HepG2 (cell line): ENCODE data around the gene TUBA4B. TPM values are rescaled to one million over a fixed set of nuclear protein-coding genes. Genes with fewer than 3 reads are reported as not detected.

Experiments
- ATRX ChIP-seq: sonication (generic); formaldehyde crosslinking; IDR thresholded peaks from 2 replicates; pipeline ENCODE4 v1.4.0; 2020; ENCODE audit warnings: missing genetic modification reagents, borderline replicate concordance
- DNMT1 ChIP-seq: sonication (generic); formaldehyde crosslinking; IDR thresholded peaks from 2 replicates; pipeline ENCODE4 v1.5.1; 2020; ENCODE audit warnings: mild to moderate bottlenecking, missing genetic modification reagents
- ETV5 ChIP-seq: IDR thresholded peaks from 2 replicates; pipeline ENCODE4 v1.6.1; 2018; ENCODE audit warnings: missing biosample characterization, missing genetic modification reagents, inconsistent platforms, borderline replicate concordance
- FOXK1 ChIP-seq: sonication (generic); formaldehyde crosslinking; IDR thresholded peaks from 2 replicates; pipeline ENCODE4 v1.4.0; 2020; ENCODE audit warnings: low read depth, missing genetic modification reagents, borderline replicate concordance
- FOXP1 ChIP-seq, 2 experiments: fragments of 450-650 bp in 1 of 2; IDR thresholded peaks; 2 replicates each; pipeline ENCODE4 v1.6.1; 2017 to 2018; ENCODE audit warnings: antibody characterized with exemption in 1 of 2
- MEIS1 ChIP-seq: sonication (generic); formaldehyde crosslinking; IDR thresholded peaks from 2 replicates; pipeline ENCODE4 v1.9.0; 2021; ENCODE audit warnings: mild to moderate bottlenecking, missing genetic modification reagents, moderate library complexity, borderline replicate concordance
- SNAPC2 ChIP-seq: sonication (generic); formaldehyde crosslinking; IDR thresholded peaks from 2 replicates; pipeline ENCODE4 v1.8.1; 2022; ENCODE audit warnings: mild to moderate bottlenecking, missing genetic modification reagents
- SP2 ChIP-seq: sonication (generic); formaldehyde crosslinking; IDR thresholded peaks from 2 replicates; pipeline ENCODE4 v1.5.1; 2020; ENCODE audit warnings: mild to moderate bottlenecking, missing genetic modification reagents
- TBP ChIP-seq: sonication (generic); formaldehyde crosslinking; IDR thresholded peaks from 2 replicates; pipeline ENCODE4 v1.5.0; 2020; ENCODE audit warnings: missing genetic modification reagents
- ZFP36L1 ChIP-seq: sonication (generic); formaldehyde crosslinking; IDR thresholded peaks from 2 replicates; pipeline ENCODE4 v1.8.0; 2022; ENCODE audit warnings: mild to moderate bottlenecking, missing genetic modification reagents, moderate library complexity
- ZNF260 ChIP-seq: sonication (generic); formaldehyde crosslinking; IDR thresholded peaks from 2 replicates; pipeline ENCODE4 v1.4.0; 2020; ENCODE audit warnings: missing genetic modification reagents, low read depth, mild to moderate bottlenecking, borderline replicate concordance
- ZNF326 ChIP-seq: sonication (generic); formaldehyde crosslinking; IDR thresholded peaks from 2 replicates; pipeline ENCODE4 v1.4.0; 2020; ENCODE audit warnings: missing genetic modification reagents, borderline replicate concordance
- ZNF414 ChIP-seq: sonication (generic); formaldehyde crosslinking; IDR thresholded peaks from 2 replicates; pipeline ENCODE4 v1.5.0; 2020; ENCODE audit warnings: missing genetic modification reagents
- ZNF501 ChIP-seq: sonication (generic); formaldehyde crosslinking; IDR thresholded peaks from 2 replicates; pipeline ENCODE4 v1.5.1; 2020; ENCODE audit warnings: mild to moderate bottlenecking, moderate library complexity, missing genetic modification reagents
- ZNF678 ChIP-seq: sonication (generic); formaldehyde crosslinking; IDR thresholded peaks from 2 replicates; pipeline ENCODE4 v1.4.0; 2020; ENCODE audit warnings: mild to moderate bottlenecking, missing genetic modification reagents
- ZNF777 ChIP-seq: sonication (generic); formaldehyde crosslinking; IDR thresholded peaks from 2 replicates; pipeline ENCODE4 v1.4.0; 2020; ENCODE audit warnings: missing genetic modification reagents
- polyA plus RNA-seq, 8 experiments: library from polyadenylated mRNA; depleted of rRNA in 3 of 8; stranded (reverse) in 7 of 8; unstranded in 1 of 8; fragments of >200 nt; fragmentation: Illumina TruSeq in 4 of 8; extraction: Trizol in 4 of 8; gene quantifications; 2 replicates each; pipeline versions ENCODE4 v1.2.1 to v1.2.3, GENCODE V29; 2011 to 2016; ENCODE audit warnings: low read depth in 4 of 8, missing spikeins in 1 of 8, mixed read lengths in 1 of 8; ENCODE audit not compliant: insufficient read depth in 1 of 8
- total RNA-seq, 5 experiments: library from RNA; depleted of rRNA; stranded (reverse); fragments of >200 nt; fragmentation: Illumina TruSeq; extraction: Trizol; gene quantifications; 2 replicates each; pipeline ENCODE4 v1.2.3, GENCODE V29; 2016; ENCODE audit warnings: low read depth in 1 of 5
- TF ChIP-seq, protein P1 (sequence below): sonication (generic); formaldehyde crosslinking; IDR thresholded peaks from 2 replicates; pipeline ENCODE4 v1.5.1; 2020; ENCODE audit warnings: mild to moderate bottlenecking, missing genetic modification reagents

Gene TUBA4B
- total and polyA plus RNA-seq, 2 of the 13 experiments (the other 11 are each of a cell fraction or from before 2014, with no cell fraction given) = 0.18 to 0.22 TPM

- TF ChIP-seq DNMT1 (CRISPR knock-in tag) = peak; percentile 91
- no peak for TF ChIP-seq ATRX (CRISPR knock-in tag)
- peak; percentile 97 for TF ChIP-seq MEIS1
- peak; percentile 70 for TF ChIP-seq ETV5
- 0 out of 2 replicates have a peak, but pooled peaks have one; percentile 56 for TF ChIP-seq SP2 (CRISPR knock-in tag)
- TF ChIP-seq ZNF501 = peak; percentile 95
- TF ChIP-seq, protein P1, sequence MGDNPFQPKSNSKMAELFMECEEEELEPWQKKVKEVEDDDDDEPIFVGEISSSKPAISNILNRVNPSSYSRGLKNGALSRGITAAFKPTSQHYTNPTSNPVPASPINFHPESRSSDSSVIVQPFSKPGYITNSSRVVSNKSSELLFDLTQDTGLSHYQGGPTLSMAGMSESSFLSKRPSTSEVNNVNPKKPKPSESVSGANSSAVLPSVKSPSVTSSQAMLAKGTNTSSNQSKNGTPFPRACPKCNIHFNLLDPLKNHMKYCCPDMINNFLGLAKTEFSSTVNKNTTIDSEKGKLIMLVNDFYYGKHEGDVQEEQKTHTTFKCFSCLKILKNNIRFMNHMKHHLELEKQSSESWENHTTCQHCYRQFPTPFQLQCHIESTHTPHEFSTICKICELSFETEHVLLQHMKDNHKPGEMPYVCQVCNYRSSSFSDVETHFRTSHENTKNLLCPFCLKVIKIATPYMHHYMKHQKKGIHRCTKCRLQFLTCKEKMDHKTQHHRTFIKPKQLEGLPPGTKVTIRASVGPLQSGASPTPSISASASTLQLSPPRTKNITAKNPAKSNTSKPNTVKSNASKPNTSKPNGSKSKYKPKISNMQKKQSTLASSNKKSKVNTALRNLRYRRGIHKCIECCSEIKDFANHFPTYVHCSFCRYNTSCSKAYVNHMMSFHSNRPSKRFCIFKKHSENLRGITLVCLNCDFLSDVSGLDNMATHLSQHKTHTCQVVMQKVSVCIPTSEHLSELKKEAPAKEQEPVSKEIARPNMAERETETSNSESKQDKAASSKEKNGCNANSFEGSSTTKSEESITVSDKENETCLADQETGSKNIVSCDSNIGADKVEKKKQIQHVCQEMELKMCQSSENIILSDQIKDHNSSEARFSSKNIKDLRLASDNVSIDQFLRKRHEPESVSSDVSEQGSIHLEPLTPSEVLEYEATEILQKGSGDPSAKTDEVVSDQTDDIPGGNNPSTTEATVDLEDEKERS = no peak
- TF ChIP-seq SNAPC2 (CRISPR knock-in tag) = peak; percentile 99
- peak; percentile 61; the same call in 1 of the 2 replicates for TF ChIP-seq FOXK1 (CRISPR knock-in tag)
- TF ChIP-seq ZNF678 (CRISPR knock-in tag) = 0 out of 2 replicates have a peak, but pooled peaks have one; percentile 25
- no peak for TF ChIP-seq ZNF260 (CRISPR knock-in tag)
- no peak for TF ChIP-seq ZFP36L1 (CRISPR knock-in tag)
- peak; percentile 99 for TF ChIP-seq ZNF414 (CRISPR knock-in tag)
- no peak for TF ChIP-seq FOXP1 (IDR thresholded peaks at IDR 0.05)
- no peak for TF ChIP-seq FOXP1 (CRISPR knock-in tag; IDR thresholded peaks at IDR 0.05)
- TF ChIP-seq ZNF777 (CRISPR knock-in tag) = peak; percentile 82
- no peak; the same call in 1 of the 2 replicates for TF ChIP-seq TBP
- no peak; the same call in 1 of the 2 replicates for TF ChIP-seq ZNF326
Measured at GRCh38 chr2:219218732-219219701, 34.0 kb upstream of the TUBA4B start, which contains the start of gene ABCB6 (continued).
